Measurements from ENCODE around the gene TBC1D12.
A peak's percentile ranks its signal among the peaks of the same experiment; 100 is the strongest.
"Not testable (repeated sequence)": the region's sequence is repeated elsewhere in the genome, so short reads cannot be mapped to it uniquely, and the experiment has no call there.

TBC1D12 gene

GRCh38 chr10:94456942-94457341, 54.6 kb downstream of the TBC1D12 start:
- DNase-seq (ENCODE audit: low read depth): no peak

DNA sequence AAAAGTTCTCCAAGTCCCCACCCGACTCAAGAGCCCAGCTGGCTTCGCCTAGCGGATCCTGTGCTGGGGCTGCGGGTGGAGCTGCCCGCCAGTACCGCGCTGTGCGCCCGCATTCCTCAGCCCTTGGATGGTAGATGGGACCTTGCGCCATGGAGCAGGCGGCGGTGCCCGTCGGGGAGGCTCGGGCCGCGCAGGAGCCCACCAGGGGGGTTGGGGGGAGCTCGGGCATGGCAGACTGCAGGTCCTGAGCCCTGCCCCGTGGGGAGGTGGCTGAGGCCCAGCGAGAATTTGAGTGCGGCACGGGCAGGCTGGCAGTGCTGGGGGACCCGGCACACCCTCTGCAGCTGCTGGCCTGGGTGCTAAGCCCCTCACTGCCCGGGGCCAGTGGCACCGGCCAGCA, 57.0 kb downstream of the TBC1D12 start:
- no peak for DNase-seq (ENCODE audit: low read depth)

DNA sequence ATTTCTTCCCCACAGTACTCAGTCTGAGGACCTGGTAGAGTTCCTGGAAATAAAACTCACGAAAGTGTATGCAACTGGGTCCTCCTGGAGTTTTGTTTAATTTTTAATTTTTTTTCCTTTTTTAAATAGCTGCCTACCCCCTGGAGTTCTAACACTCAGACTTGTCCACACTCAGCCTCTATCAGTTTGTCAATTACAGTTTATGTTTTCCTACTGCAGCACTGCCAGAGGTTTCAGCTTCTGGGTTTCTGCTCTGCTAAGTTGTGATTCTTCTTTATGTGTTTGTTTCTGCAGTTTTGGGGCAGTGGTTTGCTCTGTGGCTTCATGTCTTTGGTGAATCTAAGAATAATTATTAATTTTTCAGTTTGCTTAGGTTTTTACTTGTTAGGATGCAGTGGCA, 59.2 kb downstream of the TBC1D12 start:
- DNase-seq (ENCODE audit: low read depth): no peak

DNA sequence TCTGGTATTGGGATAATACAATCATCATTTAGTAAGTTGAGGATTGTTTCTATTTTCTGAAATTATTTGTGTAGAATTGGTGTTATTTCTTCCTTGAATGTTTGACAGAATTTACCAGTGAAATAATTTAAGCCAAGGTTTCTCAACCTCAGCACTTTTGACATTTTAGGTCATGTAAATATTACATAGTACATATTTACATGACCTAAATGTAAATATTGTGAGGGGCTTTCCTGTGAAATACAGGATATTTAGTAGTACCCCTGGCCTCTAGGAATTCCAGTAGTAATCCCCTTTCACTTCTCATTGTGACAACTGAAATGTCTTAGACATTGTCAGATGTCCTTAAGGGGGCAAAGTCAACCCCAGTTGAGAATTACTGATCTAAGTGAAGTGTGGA, 59.8 kb downstream of the TBC1D12 start:
- no peak for DNase-seq (ENCODE audit: low read depth)

DNA sequence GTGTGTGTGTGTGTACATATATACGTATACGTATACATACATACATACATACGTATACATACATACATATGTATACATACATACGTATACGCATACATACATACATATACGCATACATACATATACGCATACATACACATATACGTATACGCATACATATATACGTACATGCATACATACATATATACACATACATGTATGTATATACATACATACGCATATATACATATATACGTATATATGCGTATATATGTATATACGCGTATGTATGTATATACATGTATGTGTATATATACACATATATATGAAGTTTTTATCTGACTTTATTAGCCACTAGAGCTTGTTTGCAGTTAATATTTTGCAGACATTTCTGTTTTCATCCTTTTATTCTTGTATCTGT, 63.3 kb downstream of the TBC1D12 start:
- no peak for DNase-seq (ENCODE audit: low read depth)

GRCh38 chr10:94481410-94481809, 79.1 kb downstream of the TBC1D12 start:
- no peak for DNase-seq (ENCODE audit: low read depth)

GRCh38 chr10:94483970-94484369, 81.6 kb downstream of the TBC1D12 start:
- no peak for DNase-seq (ENCODE audit: low read depth)

- no peak for DNase-seq (ENCODE audit: low read depth)
Observed at GRCh38 chr10:94485094-94485493, 82.8 kb downstream of the TBC1D12 start.

GRCh38 chr10:94487575-94487974, 85.2 kb downstream of the TBC1D12 start:
- no peak for DNase-seq (ENCODE audit: low read depth)

DNA sequence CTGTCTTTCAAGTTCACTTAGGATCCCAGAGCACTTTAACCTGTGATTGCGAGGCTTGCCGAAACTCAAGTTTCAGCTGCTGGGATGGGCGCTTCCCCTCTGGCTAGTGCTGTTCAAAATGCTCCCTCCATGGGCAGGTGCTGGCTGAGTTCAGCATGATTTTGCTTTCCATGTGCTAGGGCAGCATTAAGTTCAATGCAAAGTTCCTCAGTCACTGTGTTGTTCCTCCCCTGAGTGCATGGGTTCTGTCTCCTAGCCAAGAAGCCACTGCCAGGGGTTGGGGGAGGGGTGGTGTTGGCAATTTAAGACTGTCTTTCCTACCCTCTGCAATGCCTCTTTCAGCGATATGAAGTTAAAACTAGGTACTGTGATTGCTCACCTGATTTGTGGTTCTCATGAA, 86.8 kb downstream of the TBC1D12 start:
- no peak for DNase-seq (ENCODE audit: low read depth)

DNA sequence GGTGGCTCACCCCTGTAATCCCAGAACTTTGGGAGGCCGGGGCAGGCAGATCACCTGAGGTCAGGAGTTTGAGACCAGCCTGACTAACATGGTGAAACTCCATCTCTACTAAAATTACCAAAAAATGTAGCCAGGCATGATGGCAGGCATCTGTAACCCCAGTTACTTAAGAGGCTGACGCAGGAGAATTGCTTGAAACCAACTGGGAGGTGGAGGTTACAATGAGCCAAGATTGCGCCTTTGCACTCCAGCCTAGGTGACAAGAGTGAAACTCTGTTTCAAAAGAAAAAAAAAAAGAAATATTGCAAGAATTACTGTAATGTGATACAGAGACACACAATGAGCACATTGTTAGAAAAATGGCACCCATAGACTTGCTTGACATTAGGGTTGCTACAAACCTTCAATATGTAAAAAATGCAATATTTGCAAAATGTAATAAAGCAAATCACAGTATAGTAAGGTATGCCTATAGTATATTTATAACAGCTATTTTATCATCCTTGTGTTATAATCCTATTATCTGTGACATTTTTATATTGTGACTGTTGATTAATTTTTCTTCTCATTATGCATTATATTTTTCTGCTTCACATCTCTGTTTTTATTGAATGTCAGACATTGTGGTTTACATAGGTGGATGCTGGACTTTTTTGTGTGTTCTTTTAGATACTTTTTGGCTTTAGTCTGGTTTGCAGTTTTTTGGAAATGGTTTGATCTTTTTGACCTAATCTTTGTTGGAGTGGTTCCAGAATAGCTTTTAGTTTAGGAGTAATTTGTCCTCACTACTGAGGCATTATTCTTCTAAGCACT, 87.8 kb downstream of the TBC1D12 start:
- no peak for DNase-seq (ENCODE audit: low read depth)

- DNase-seq (ENCODE audit: low read depth): no peak
Observed at GRCh38 chr10:94490789-94491039, 88.4 kb downstream of the TBC1D12 start.

DNA sequence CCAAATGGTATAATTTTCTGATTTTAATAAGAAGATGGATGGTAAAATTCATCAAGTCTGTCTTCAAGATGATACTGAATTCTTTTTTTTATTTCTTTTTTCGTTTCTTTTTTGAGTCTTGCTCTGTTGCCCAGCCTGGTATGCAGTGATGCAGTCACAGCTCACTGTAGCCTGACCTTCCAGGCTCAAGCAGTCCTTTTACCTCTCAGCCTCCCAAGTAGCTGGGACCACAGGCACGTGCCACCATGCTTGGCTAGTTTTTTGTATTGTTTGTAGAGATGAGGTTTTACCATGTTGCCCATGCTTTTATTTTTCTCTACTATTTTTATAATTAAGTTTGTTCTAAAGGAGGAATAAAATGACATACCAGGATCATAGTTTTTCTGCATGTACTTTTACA, 91.1 kb downstream of the TBC1D12 start:
- DNase-seq (ENCODE audit: low read depth): no peak

DNA sequence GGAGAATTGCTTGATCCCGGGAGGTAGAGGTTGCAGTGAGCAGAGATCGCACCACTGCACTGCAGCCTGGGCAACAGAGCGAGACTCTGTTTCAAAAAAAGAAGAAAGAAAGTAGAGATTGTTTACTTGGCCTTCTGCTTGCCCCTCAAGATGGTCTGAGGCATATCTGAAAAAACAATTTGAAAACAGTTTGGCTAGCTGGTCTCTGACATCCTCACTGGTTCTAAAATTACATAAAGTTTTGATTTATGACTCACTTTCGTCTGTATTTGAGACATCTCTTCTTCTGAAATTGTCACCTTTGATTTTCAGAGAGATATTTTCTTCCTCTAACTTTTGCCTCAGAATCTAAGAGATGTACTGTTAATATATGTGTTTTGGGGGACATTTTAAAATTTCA, 93.7 kb downstream of the TBC1D12 start:
- peak; percentile 58 for DNase-seq (ENCODE audit: low read depth)

GRCh38 chr10:94496646-94497045, 94.3 kb downstream of the TBC1D12 start:
- DNase-seq (ENCODE audit: low read depth): no peak

GRCh38 chr10:94500063-94500462, 97.7 kb downstream of the TBC1D12 start:
- DNase-seq (ENCODE audit: low read depth): peak; percentile 29

- no peak for DNase-seq (ENCODE audit: low read depth)
Observed at GRCh38 chr10:94521276-94522250, 119.2 kb downstream of the TBC1D12 start.

DNA sequence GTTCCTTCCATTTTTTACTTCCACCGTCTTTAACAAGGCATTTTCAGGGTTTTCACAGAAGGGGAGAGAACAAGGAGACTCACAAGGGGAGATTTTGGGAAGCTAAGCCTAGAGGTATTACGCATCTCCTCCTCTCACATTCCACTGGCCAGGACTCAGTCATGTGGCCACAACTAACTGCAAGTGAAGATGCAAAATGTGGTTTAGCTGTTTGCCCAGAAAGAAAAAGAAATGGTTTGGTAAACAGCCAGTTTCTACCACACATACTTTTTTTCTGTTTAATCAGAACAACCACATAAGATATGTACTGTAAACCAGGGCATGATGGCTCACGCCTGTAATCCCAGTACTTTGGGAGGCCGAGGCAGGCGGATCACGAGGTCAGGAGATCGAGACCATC, 121.8 kb downstream of the TBC1D12 start:
- peak; percentile 73 for DNase-seq (ENCODE audit: low read depth)

GRCh38 chr10:94524711-94525110, 122.4 kb downstream of the TBC1D12 start:
- no peak for DNase-seq (ENCODE audit: low read depth)

DNA sequence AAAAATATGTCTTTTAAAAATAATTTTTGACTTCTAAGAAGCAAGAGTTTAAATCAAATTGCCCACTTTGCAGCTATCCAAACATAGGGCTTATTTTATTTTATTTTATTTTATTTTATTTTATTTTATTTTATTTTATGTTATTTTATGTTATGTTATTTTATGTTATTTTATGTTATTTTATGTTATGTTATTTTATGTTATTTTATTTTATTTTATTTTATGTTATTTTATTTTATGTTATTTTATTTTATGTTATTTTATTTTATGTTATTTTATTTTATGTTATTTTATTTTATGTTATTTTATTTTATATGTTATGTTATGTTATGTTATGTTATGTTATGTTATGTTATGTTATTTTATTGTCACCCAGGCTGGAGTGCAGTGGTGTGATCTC, 129.2 kb downstream of the TBC1D12 start:
- not testable (repeated sequence) for DNase-seq (ENCODE audit: low read depth)

GRCh38 chr10:94533027-94533426, 130.7 kb downstream of the TBC1D12 start:
- DNase-seq (ENCODE audit: low read depth): no peak

- not testable (repeated sequence) for DNase-seq (ENCODE audit: low read depth)
Observed at GRCh38 chr10:94542282-94542681, 139.9 kb downstream of the TBC1D12 start.

GRCh38 chr10:94545391-94546048, 143.2 kb downstream of the TBC1D12 start, which contains the start of gene HELLS:
Gene HELLS (plus strand): TSS chr10:94545788. CDS start chr10:94545922, 134 bp downstream.
- DNase-seq (ENCODE audit: low read depth): peak; percentile 80
